Activated T-helper 1 cell treated with anti-CD3 and anti-CD28 coated beads, Interleukin-12 subunit alpha, Interleukin-12 subunit beta, Interleukin-2, Interleukin-4 antibody, amounts not matched to agents 30 ng/mL and 10 ng/mL and 1 ng/mL, durations not matched to agents 14 hours and 24 hours and 36 hours (primary cell): ENCODE results near the gene LRRC1. TPM values are rescaled to one million over a fixed set of nuclear protein-coding genes. Genes with fewer than 3 reads are reported as not detected.

Experiments used
- DNase-seq: peaks from one replicate; pipeline ENCODE4 v3.0.0; 2021; ENCODE audit warnings: low spot score
- H3K27ac Mint-ChIP-seq: one replicate; pipeline ENCODE4 v1.8.0; 2021; ENCODE audit warnings: mild to moderate bottlenecking, mixed read lengths
- H3K27me3 Mint-ChIP-seq: one replicate; pipeline ENCODE4 v1.8.0; 2022; ENCODE audit warnings: mild to moderate bottlenecking, moderate library complexity, mixed read lengths; ENCODE audit not compliant: insufficient read depth
- H3K36me3 Mint-ChIP-seq: one replicate; pipeline ENCODE4 v1.8.0; 2021; ENCODE audit warnings: low read depth, mixed read lengths
- H3K4me1 Mint-ChIP-seq: one replicate; pipeline ENCODE4 v1.8.0; 2021; ENCODE audit warnings: low read depth, mixed read lengths
- H3K4me3 Mint-ChIP-seq: one replicate; pipeline ENCODE4 v1.8.0; 2021; ENCODE audit warnings: mild to moderate bottlenecking, moderate library complexity, mixed read lengths
- H3K9me3 Mint-ChIP-seq: one replicate; pipeline ENCODE4 v1.8.0; 2021; ENCODE audit warnings: mixed read lengths
- intact Hi-C: fragments of 100-400 bp; cut with micrococcal nuclease; formaldehyde crosslinking; loops from one replicate; pipeline ENCODE4 v1.15.1; 2024
- total RNA-seq: library from RNA; stranded (reverse); gene quantifications from 2 replicates; pipeline ENCODE4 v1.2.3, GENCODE V29; 2022

The LRRC1 gene
- total RNA-seq, 1 donor from 2014 or later: 1.7 TPM

DNA sequence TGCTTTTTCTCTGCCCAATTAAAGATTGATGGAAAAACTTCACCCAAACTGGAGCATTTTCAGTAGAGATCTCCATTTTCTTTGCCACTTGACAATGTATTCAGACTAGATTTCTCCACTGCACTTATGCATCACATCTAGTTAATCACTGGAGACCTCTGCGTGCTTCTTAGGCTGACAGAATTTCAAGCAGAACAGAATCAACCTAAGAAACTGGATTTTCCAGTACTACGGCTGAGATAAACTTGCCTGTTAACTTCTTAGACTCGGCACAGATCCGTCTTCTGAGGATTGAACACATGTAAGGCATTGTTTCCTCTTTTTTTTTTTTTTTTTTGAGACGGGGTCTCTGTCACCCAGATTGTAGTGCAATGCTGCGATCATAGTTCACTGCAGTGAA lies 139.2 kb downstream of the LRRC1 start:
- H3K27me3 Mint-ChIP-seq: no peaks in the 10 kb centered on the region
- H3K27ac Mint-ChIP-seq: no peak overlapping the region
- no peak overlapping the region for H3K4me3 Mint-ChIP-seq
- H3K9me3 Mint-ChIP-seq: no peaks in the 10 kb centered on the region
- intact Hi-C loops: no loop called here
- H3K36me3 Mint-ChIP-seq: no peaks in the 10 kb centered on the region
- peaks cover 11% of the 10 kb centered on the region for H3K4me1 Mint-ChIP-seq
- DNase-seq: no peak

- Mint-ChIP-seq H3K36me3 (peaks cover 1% of the 10 kb centered on the region), H3K9me3 (no peaks in the 10 kb centered on the region), H3K4me3 (no peak overlapping the region), H3K4me1 (peaks cover 11% of the 10 kb centered on the region), H3K27me3 (peaks cover 5% of the 10 kb centered on the region), H3K27ac (no peak overlapping the region)
- DNase-seq: no peak
- intact Hi-C loops: no loop called here
These were observed 142.7 kb downstream of the LRRC1 start for GRCh38 chr6:53937461-53937860.

DNA sequence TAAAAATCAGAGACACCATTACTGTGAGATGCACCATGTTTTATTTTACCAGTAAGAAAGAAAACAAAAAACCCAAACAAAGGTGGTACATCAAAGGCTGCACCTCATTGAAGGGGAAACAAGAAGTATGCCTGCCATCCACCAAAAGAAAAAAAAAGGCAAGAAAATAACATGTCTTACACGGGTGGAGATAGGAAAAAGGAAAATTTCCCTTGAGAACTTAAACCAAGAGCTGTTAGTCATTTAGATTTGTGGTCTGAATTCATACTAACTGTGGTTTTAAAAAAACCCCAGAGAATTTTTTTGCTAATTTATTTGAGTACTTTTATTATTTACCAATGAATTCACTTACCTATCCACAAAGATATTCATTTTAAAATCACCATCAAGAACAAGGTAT lies 144.0 kb downstream of the LRRC1 start:
- Mint-ChIP-seq H3K4me3 (no peak overlapping the region), H3K36me3 (peaks cover 1% of the 10 kb centered on the region), H3K9me3 (no peaks in the 10 kb centered on the region), H3K27me3 (peaks cover 5% of the 10 kb centered on the region), H3K4me1 (peaks cover 11% of the 10 kb centered on the region), H3K27ac (no peak overlapping the region)
- no peak for DNase-seq
- intact Hi-C loops: no loop called here

DNA sequence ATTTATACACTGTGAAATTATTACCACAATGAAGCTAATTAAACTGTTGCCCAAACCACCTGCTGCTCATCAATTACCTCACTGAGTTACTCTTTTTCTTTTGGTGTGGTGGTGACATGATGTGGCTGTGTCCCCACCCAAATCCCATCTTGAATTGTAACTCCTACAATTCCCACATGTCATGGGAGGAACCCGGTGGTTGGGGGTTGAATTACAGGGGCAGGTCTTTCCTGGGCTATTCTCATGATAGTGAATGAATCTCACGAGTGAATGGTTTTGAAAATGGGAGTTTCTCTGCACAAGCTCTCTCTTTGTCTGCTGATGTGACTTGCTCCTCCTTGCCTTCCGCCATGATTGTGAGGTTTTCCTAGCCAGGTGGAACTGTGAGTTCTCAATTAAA lies 145.0 kb downstream of the LRRC1 start:
- intact Hi-C loops: no loop called here
- peaks cover 1% of the 10 kb centered on the region for H3K36me3 Mint-ChIP-seq
- DNase-seq: no peak
- H3K4me3 Mint-ChIP-seq: no peak overlapping the region
- H3K27ac Mint-ChIP-seq: no peak overlapping the region
- H3K27me3 Mint-ChIP-seq: peaks cover 5% of the 10 kb centered on the region
- H3K9me3 Mint-ChIP-seq: no peaks in the 10 kb centered on the region
- peaks cover 11% of the 10 kb centered on the region for H3K4me1 Mint-ChIP-seq

- intact Hi-C loops: no loop called here
- Mint-ChIP-seq H3K9me3 (no peaks in the 10 kb centered on the region), H3K27ac (no peak overlapping the region)
These were observed 148.6 kb downstream of the LRRC1 start for GRCh38 chr6:53943395-53943794.

DNA sequence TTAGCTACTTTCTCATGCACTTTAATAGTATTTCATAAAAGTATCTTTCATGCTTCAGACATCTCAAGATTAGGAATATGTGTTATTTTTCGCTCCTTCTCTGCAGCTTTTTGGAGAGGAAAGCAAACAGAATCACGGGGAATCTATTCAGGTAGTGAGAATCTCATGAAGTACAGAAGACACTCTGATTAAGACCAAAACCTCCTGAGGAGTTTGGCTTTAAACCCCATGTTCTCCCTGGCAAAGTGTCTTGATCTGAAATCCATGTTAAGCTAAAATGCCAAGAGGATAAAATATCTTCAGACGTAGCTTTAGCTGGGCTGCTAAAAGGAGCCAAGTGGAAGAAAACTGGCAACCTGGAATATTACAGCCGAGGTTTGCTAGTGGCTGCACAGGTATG lies 149.3 kb downstream of the LRRC1 start:
- no peaks in the 10 kb centered on the region for H3K4me1 Mint-ChIP-seq
- peaks cover 14% of the 10 kb centered on the region for H3K27me3 Mint-ChIP-seq
- H3K36me3 Mint-ChIP-seq: peaks cover 1% of the 10 kb centered on the region
- no peak overlapping the region for H3K27ac Mint-ChIP-seq
- intact Hi-C loops: no loop called here
- H3K9me3 Mint-ChIP-seq: no peaks in the 10 kb centered on the region
- H3K4me3 Mint-ChIP-seq: no peak overlapping the region
- no peak for DNase-seq

More at GRCh38 chr6:53943395-53943794, 148.6 kb downstream of the LRRC1 start:
- no peak for DNase-seq
- no peak overlapping the region for H3K4me3 Mint-ChIP-seq
- peaks cover 5% of the 10 kb centered on the region for H3K4me1 Mint-ChIP-seq
- peaks cover 1% of the 10 kb centered on the region for H3K36me3 Mint-ChIP-seq
- H3K27me3 Mint-ChIP-seq: peaks cover 9% of the 10 kb centered on the region

GRCh38 chr6:53944543-53944942 lies 149.7 kb downstream of the LRRC1 start:
- Mint-ChIP-seq H3K4me1 (no peaks in the 10 kb centered on the region), H3K4me3 (no peak overlapping the region), H3K36me3 (peaks cover 1% of the 10 kb centered on the region), H3K27me3 (peaks cover 14% of the 10 kb centered on the region), H3K9me3 (no peaks in the 10 kb centered on the region), H3K27ac (no peak overlapping the region)
- DNase-seq: no peak
- intact Hi-C loops: no loop called here

GRCh38 chr6:53945765-53946407 lies 151.1 kb downstream of the LRRC1 start:
- Mint-ChIP-seq H3K27ac (no peak overlapping the region), H3K9me3 (no peaks in the 10 kb centered on the region), H3K27me3 (peaks cover 12% of the 10 kb centered on the region), H3K36me3 (no peaks in the 10 kb centered on the region), H3K4me1 (no peaks in the 10 kb centered on the region), H3K4me3 (no peak overlapping the region)
- intact Hi-C loops: no loop called here
- DNase-seq: no peak

DNA sequence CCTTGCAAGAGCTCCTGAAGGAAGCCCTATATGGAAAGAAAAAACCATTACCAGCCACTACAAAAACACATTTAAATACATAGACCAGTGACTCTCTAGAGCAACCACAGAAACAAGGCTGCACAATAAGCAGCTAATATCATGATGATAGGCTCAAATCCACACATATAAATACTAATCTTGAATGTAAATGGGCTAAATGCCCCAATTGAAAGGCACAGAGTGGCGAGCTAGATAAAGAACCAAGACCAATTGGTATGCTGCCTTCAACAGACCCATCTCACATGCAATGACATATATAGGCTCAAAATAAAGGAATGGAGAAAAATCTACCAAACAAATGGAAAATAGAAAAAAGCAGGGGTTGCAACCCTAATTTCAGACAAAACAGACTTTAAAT lies 153.0 kb downstream of the LRRC1 start:
- intact Hi-C loops: no loop called here
- no peaks in the 10 kb centered on the region for H3K4me1 Mint-ChIP-seq

DNA sequence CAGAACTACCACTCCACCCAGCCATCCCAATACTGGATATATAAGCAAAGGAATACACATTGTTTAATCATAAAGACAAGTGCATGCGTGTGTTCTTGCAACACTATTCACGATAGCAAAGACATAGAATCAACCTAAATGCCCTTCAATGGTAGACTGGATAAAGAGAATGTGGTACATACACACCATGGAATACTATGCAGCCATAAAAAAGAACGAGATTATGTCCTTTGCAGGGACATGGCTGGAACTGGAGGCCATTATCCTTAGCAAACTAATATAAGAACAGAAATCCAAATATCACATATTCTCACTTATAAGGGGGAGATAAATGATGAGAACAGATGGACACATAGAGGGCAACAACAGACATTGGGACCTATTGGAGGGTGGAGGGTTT lies 156.6 kb downstream of the LRRC1 start:
- H3K4me1 Mint-ChIP-seq: no peaks in the 10 kb centered on the region
- no peak overlapping the region for H3K27ac Mint-ChIP-seq
- DNase-seq: no peak
- peaks cover 8% of the 10 kb centered on the region for H3K27me3 Mint-ChIP-seq
- no peak overlapping the region for H3K4me3 Mint-ChIP-seq
- intact Hi-C loops: no loop called here
- H3K36me3 Mint-ChIP-seq: no peaks in the 10 kb centered on the region
- H3K9me3 Mint-ChIP-seq: no peaks in the 10 kb centered on the region

More for the DNA sequence above, 153.0 kb downstream of the LRRC1 start:
- DNase-seq: no peak
- Mint-ChIP-seq H3K9me3 (no peaks in the 10 kb centered on the region), H3K4me3 (no peak overlapping the region), H3K36me3 (no peaks in the 10 kb centered on the region), H3K27me3 (peaks cover 8% of the 10 kb centered on the region), H3K27ac (no peak overlapping the region)

DNA sequence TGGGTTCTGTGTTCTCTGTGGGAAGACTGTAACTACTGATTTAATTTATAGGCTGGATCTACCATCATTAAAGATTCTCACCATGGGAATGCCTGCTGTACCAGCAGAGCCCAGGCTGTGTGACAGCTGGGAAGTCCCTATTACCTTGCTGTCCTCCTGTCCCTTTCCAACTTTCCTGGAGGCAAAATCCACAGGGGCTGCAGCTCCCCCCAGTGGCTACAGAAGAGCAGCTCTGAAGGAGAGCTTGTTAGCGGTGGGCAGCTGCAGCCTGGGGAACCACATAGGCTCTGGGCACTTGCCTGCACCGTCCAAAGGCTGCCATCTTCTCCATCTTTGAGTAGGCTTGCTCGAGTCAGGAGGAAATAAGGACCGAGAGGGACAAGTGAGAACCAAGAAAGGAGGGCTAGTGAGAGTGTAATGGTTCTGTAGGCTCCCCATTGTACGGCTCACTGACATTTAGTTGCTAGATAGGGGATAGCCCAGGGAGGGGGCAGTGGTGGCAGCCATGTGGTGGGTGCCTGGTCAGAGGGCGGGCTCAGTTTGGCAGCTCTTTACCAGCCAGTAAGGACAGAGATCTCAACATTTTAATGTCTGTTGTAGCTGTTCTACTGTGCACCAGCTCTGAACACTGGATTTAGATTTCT lies 161.4 kb downstream of the LRRC1 start:
- H3K4me1 Mint-ChIP-seq: no peaks in the 10 kb centered on the region
- DNase-seq: no peak
- intact Hi-C loops: loop anchor here (2.0 kb wide), 2 partner anchors 229 to 237 kb away; no protein-coding TSS in a partner anchor

GRCh38 chr6:53956804-53957203 lies 162.0 kb downstream of the LRRC1 start:
- Mint-ChIP-seq H3K4me3 (no peak overlapping the region), H3K4me1 (no peaks in the 10 kb centered on the region), H3K9me3 (no peaks in the 10 kb centered on the region), H3K27ac (no peak overlapping the region), H3K27me3 (peaks cover 2% of the 10 kb centered on the region), H3K36me3 (no peaks in the 10 kb centered on the region)
- no peak for DNase-seq
- intact Hi-C loops: loop anchor here (2.0 kb wide), 2 partner anchors 230 to 238 kb away; no protein-coding TSS in a partner anchor

More for the DNA sequence above, 161.4 kb downstream of the LRRC1 start:
- Mint-ChIP-seq H3K36me3 (no peaks in the 10 kb centered on the region), H3K27me3 (peaks cover 2% of the 10 kb centered on the region), H3K9me3 (no peaks in the 10 kb centered on the region), H3K27ac (no peak overlapping the region), H3K4me3 (no peak overlapping the region)

DNA sequence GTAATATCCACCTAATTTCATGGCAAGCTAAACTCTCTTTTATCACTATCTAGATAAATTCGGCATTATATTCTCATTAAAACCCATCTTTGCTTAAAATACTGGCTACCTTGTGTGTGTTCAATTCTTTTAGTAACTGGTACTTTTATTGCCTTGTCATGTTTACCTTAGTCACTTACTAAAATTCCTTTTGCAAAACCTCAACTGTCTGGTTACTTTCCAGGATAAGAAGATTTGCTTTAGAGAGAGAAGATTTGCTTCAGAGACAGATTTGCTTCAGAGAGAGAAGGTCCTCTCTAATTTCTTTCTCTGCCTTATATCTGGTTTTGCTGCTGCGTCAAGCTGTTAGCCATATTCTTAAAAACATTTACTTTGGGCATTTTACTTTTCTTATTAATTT lies 164.9 kb downstream of the LRRC1 start:
- Mint-ChIP-seq H3K9me3 (no peaks in the 10 kb centered on the region), H3K27ac (no peak overlapping the region), H3K27me3 (peaks cover 6% of the 10 kb centered on the region), H3K36me3 (no peaks in the 10 kb centered on the region), H3K4me1 (peaks cover 4% of the 10 kb centered on the region), H3K4me3 (no peak overlapping the region)
- DNase-seq: no peak
- intact Hi-C loops: no loop called here
